ENCODE data around the gene KCNN3.

KCNN3 gene

DNA sequence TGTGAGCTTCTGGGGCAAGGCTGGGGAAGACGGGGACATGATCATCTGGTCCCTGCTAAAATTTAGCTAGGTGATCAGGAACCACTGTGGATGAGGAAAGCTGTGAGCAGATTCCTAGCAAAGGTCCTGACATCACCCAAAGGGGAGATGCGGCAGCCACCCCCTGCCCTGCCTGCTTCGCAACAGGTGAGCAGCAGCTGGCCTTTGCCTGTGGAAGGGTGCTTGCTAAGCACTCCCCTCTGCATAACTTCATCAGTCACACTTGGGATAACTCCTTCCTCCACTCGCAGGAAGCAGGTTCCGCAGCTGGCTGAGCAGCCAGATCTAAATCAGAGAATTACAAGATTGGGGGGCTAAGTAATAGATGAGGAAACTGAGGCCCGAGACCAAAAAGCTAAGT, 51.2 kb downstream of the KCNN3 start:
- no peak overlapping the region for H3K27ac ChIP-seq
- TF ChIP-seq, protein P1, sequence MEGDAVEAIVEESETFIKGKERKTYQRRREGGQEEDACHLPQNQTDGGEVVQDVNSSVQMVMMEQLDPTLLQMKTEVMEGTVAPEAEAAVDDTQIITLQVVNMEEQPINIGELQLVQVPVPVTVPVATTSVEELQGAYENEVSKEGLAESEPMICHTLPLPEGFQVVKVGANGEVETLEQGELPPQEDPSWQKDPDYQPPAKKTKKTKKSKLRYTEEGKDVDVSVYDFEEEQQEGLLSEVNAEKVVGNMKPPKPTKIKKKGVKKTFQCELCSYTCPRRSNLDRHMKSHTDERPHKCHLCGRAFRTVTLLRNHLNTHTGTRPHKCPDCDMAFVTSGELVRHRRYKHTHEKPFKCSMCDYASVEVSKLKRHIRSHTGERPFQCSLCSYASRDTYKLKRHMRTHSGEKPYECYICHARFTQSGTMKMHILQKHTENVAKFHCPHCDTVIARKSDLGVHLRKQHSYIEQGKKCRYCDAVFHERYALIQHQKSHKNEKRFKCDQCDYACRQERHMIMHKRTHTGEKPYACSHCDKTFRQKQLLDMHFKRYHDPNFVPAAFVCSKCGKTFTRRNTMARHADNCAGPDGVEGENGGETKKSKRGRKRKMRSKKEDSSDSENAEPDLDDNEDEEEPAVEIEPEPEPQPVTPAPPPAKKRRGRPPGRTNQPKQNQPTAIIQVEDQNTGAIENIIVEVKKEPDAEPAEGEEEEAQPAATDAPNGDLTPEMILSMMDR (IDR thresholded peaks at IDR 0.05): no peak
- H3K4me3 ChIP-seq: no peak overlapping the region
- DNase-seq (ENCODE audit: low spot score): no peak

DNA sequence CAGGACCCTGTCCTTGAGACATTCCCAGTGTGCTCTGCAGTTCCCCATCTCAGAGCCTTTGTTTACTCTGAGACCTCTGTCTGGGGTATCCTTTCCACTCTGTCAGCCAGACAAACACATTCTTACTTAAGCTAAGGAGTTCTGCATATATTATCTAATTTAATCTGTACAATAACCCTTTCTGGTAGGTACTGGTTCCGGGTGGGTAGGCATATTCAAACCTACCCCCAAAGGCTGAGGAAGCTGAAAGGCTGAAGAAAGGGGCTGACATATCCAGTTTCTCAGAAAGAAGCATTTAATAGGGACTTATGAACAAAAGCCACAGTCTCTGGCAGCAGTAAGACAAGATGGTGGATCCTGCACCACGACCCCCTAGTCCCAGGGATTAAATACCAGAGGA, 53.1 kb downstream of the KCNN3 start:
- no peak for DNase-seq (ENCODE audit: low spot score)
- H3K4me3 ChIP-seq: no peak overlapping the region
- TF ChIP-seq, protein P1 (IDR thresholded peaks at IDR 0.05): no peak
- H3K27ac ChIP-seq: no peak overlapping the region

DNA sequence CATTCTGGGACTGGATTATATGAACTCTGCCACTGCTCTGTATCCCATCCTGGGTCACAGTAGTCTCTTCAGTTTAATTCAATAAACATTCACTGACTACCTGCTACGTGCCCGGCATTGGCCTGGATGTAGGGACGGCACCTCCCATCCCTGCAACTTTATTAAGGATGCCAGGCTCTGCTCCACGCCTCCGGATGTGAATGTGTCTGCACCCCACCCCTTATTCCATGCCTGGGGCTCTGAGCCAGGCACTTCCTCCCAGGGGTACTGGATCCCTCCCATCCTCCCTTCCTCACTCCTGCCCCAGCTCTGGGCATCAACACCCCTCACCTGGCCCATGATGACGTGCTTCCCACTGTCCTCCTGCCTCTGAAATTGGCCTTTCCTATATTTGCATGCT, 53.7 kb downstream of the KCNN3 start:
- Histone ChIP-seq H3K4me3 (no peak overlapping the region), H3K27ac (no peak overlapping the region)
- TF ChIP-seq, protein P1 (IDR thresholded peaks at IDR 0.05): no peak
- DNase-seq (ENCODE audit: low spot score): no peak

- no peak for DNase-seq (ENCODE audit: low spot score)
- H3K27ac ChIP-seq: no peak overlapping the region
- TF ChIP-seq, protein P1 (IDR thresholded peaks at IDR 0.05): no peak
- no peak overlapping the region for H3K4me3 ChIP-seq
Observed at GRCh38 chr1:154813846-154814505, 56.1 kb downstream of the KCNN3 start.

DNA sequence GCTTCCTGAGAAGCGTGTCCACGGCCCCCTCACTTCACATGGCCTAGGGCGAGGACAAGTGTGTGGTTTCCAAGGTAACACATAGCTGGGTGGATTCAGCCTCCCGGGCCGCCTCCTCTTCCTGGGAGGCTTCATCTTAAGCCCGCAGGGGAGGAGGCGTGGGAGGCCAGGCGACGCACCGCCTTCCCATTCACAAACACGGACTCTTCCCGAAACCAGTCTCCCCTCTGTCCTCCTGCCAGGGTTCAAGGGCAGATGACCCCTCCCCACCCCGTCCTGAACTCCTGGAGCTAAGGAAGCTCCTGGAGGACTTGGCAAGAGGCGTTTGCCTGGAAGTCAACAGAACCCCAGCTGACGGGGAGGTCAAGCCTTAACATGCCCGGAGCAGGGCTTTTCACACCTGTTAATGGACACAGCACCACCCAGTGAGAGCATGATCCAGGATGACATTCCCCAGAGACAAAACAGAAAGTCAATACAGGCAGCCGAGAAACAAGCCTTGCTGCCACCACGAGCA, 56.7 kb downstream of the KCNN3 start:
- Histone ChIP-seq H3K4me3 (no peak overlapping the region), H3K27ac (no peak overlapping the region)
- TF ChIP-seq, protein P1 (IDR thresholded peaks at IDR 0.05): no peak
- DNase-seq (ENCODE audit: low spot score): no peak

GRCh38 chr1:154812877-154813276, 57.2 kb downstream of the KCNN3 start:
- Histone ChIP-seq H3K27ac (no peak overlapping the region), H3K4me3 (no peak overlapping the region)
- no peak for DNase-seq (ENCODE audit: low spot score)
- TF ChIP-seq, protein P1 (IDR thresholded peaks at IDR 0.05): no peak

DNA sequence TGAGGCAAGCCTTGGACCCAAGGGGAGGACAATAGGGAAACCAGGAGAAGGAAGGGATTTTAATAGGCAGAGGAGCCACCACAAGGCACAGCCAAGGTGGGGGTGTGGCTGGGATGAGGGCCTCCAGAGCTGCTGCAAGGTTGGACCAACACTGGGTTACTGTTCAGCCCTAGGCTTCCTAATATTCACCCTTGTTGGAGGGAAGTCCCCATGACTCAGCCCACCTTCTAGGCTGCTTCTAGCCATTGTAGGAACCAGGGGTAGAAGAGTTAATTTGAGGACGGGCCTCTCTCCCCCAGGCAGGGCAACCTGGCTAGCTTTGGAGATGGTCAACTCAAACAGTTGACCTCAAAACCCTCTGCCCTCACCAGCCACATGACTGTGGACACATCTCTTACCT, 59.5 kb downstream of the KCNN3 start:
- H3K4me3 ChIP-seq: no peak overlapping the region
- no peak for DNase-seq (ENCODE audit: low spot score)
- H3K27ac ChIP-seq: peak overlapping the region in 1 of 2 donors; percentile 26
- TF ChIP-seq, protein P1 (IDR thresholded peaks at IDR 0.05): no peak
